AG09319 (cell line): ENCODE measurements around the gene RBFOX1.

Source experiments
- DNase-seq: peaks from one replicate; pipeline ENCODE4 v3.0.0-alpha.2; 2010; ENCODE audit warnings: low read depth; ENCODE audit errors: extremely low read depth
- CTCF ChIP-seq: IDR thresholded peaks from 2 replicates; pipeline ENCODE4 v1.5.1; 2011; ENCODE audit warnings: low read depth, mild to moderate bottlenecking, inconsistent platforms, low read length, moderate library complexity

RBFOX1 gene

GRCh38 chr16:7450440-7450839 lies 117.8 kb downstream of the RBFOX1 start:
- TF ChIP-seq CTCF = no peak
- DNase-seq = no peak

DNA sequence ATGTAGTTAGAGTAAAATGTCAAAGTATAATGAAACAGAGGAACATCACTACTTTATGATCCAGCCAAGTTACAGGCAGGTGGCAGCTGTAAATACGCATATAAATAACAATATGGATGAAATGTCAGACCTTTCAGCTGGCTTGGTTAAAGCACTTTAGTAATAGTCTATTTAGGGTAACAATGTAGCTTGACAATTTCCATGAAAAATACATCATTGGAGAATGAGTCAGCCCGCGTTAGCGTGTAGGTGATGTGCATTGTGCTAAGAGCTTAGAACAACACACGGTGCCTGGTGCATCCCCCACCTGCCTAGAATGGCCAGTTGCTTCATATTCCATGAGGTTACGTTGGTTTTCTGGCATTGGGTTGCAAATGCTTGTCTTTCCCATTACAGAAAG lies 119.4 kb downstream of the RBFOX1 start:
- TF ChIP-seq CTCF = no peak
- no peak for DNase-seq

- TF ChIP-seq CTCF = no peak
- DNase-seq = no peak
Measured at GRCh38 chr16:7456211-7456610, 123.6 kb downstream of the RBFOX1 start.

DNA sequence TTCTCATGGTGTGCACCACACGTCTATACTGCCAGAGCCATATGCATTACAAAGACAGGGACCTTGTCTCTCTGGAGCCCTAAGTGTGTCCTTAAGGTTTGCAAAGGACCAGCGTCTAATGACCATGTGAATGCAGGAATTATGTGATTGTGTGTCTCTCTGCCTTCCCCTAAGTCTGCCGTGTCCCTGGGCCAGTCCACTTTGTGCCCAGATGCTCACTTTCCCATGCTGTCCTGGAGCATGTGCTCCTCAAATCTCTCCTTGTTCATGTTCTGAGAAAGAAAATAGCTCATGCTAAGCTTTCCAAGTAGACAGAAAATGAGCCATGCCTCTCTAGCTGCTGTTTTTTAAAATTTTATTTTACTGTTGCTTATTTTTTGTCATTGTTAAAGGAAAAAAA lies 125.5 kb downstream of the RBFOX1 start:
- no peak for DNase-seq
- TF ChIP-seq CTCF = no peak

DNA sequence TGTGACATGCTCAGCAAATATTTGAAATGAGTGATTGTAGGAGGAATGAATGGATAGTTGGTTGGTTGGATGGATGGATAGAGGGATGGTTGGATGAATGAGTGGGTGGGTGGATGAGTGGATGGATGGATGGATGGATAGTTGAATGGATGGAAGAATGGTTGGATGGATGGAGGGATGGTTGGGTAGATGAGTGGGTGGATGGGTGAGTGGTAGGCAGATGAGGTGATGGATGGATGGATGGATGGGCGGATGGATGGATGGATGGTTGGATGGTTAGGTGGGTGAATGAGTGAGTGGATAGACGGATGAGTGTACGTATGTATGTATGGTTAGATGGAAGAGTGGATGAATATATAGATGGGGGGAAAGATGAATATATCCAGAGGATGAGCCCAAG lies 137.7 kb downstream of the RBFOX1 start:
- no peak for DNase-seq
- TF ChIP-seq CTCF = no peak

DNA sequence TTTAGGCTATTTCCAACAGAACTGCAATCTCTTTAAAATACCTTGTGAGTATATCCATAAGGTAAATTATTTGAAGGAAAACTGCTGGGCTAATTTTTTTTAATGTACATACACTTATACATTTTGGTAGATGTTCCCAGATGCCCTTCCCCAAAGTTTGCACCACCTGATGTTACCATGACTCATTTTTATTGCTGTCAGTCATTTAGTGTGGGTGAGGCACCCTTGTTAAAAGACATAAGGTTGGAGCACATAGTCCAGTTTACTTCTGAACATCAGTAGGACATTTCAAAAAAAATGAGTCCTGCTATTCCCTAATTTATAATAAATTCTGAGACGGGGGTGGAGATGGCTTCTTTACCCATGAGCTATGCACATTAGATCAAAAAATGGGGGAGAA lies 138.6 kb downstream of the RBFOX1 start:
- no peak for TF ChIP-seq CTCF
- DNase-seq = no peak

- no peak for TF ChIP-seq CTCF
Measured at GRCh38 chr16:7482032-7482431, 149.4 kb downstream of the RBFOX1 start.

More at GRCh38 chr16:7482032-7482431, 149.4 kb downstream of the RBFOX1 start:
- DNase-seq = no peak
